NCI-H1694 treated with DMSO at 0.1 percent for 48 hours (cell line): Measurements from ENCODE around the gene TP73.
"Not testable (repeated sequence)": the region's sequence is repeated elsewhere in the genome, so short reads cannot be mapped to it uniquely, and the experiment has no call there.

Source experiments
- DNase-seq: peaks from one replicate; lab custom pipeline; 2025; lab: John Stamatoyannopoulos, UW

The TP73 gene

DNA sequence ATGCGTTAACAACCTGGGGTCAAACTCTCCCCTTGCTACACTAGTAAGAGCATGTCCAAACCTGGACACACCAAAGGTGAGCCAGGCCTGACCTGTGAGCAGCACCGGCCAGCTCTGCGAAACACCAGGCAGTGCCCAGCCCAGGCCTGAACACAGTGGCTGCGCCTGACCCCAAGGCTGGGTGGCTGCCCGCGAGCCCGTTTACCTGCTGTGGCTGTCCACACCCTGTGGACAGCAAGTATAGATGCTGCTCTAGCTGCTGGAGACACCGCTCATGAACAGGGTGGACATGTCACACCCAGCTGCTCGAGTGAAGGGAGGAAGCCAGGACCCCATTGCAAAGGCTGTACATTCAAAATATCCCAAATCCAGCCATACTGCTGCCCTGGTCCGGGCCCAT lies 92.3 kb downstream of the TP73 start:
- DNase-seq: no peak

DNA sequence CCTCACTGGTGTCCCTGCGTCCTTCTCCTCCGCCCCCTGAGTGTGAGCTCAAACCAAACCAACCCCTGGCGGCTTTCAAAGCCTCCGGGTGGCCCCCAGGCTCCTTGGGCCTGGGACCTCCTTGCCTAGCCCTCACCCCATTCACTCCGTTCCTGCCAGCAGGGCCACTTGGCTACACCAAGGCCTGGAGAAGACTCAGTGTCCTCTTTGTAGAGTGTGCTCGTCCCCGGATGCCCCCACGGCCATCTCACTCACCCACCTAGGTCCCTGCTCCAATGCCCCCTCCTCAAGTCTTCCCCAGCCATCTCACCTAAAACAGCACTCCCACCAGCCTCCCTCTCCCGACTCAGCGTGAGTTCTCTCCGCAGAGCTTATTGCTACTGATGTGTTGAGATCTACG lies 92.8 kb downstream of the TP73 start:
- DNase-seq: no peak

DNA sequence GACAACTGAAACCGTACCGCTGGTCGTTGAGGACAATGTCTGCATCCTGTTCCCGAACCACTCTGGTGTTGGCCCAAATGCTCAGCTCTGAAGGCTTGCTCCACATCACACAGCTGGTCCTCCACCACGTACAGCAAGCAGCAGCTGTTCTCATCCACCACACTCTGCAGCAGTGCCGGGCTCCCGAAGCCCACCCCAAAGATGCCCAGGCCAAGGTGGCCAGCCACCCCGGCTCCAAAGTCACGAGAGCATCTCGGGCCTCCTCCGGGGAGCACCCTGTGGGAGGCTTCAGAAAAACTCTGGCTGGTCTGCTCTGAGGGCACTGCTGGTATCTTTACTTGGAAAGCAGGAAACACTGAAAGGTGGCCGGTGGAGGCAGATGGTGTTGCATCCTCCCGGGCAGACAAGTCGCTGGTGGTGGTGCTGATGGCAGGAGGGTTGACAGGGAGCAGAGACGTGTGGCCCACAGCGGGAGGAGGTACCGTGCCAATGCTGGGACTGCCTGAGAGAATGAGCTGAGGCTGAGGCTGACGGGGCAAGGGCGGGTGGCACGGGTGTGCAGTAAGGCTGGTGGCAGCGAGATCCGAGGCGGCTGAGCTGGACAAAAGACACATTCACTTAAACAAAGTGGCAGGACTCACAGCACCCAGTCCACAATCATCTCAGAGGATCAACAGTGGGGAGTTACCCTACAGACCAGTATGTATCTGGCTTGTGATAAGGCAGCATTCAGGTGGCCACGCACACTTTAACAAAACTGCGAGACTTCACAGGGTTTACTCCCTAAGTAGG lies 93.5 kb downstream of the TP73 start:
- no peak for DNase-seq

DNA sequence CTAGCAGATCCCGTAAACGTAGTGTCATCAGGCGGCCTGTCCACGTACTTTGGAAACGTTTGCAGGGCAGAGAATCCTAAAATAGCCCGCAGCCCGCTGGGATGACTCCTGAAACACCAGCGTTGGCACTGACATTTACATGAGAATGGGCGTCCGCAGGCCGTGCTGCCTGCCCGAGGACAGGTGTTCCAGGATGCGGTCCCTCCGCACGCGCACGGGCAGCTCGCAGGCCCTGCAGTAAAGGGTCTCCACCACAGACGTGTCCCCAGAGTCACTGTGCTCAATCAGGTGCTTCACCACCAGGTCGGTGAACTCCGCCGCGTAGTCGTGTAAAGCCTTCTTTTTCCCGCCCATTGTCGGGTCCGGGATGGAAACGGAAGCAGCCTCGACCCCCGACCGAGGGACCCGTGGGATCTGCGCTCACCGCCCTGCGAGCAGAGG lies 94.1 kb downstream of the TP73 start:
- no peak for DNase-seq

DNA sequence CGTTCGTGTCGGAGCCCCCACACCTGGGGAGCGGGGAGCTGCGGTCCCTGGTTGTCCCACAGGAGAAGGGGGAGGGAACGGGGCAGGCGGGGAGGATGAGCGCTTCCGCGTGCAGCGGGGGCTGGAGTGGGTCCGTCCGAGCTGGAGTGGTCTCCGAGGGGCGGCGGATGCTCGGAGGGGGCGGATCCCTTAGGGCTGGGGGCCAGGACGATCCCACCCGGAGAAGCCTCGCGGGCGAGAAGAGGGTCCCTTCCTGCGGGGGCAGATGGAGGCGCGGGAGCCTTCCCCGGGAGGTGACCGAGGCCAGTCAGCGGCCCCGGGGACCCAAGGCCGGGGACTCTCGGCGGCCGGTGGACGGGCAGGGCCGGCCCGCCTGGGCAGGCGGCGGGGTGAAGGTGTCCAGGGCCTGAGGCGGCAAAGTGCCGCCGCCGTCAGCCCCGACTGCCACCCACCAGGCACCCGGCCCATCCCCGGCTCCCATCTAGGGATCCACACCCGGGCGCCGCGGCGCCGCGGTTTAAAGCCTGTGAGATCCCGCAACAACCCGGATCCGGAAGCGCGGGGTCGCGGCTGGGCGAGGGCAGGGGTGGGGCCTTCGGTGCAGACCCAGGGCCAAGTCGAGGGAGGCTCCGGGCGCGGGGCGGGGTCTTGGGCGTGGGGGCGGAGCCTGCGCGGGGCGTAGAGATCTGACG lies 94.7 kb downstream of the TP73 start:
- DNase-seq: peak; percentile 34

DNA sequence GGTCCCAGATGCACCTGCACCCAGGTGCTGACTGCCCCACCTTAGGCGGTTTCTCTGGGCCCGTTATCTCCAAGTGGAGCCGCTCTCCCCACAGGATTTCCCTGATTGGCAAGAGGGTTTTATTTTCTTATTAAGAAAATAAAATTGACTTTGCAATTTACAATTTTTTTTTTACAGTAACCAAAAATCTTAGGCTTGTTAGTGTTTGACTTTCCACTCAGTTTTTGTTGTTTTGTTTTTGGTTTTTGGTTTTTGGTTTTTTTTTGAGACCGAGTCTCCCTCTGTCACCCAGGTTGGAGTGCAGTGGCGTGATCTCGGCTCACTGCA lies 95.2 kb downstream of the TP73 start:
- no peak for DNase-seq

DNA sequence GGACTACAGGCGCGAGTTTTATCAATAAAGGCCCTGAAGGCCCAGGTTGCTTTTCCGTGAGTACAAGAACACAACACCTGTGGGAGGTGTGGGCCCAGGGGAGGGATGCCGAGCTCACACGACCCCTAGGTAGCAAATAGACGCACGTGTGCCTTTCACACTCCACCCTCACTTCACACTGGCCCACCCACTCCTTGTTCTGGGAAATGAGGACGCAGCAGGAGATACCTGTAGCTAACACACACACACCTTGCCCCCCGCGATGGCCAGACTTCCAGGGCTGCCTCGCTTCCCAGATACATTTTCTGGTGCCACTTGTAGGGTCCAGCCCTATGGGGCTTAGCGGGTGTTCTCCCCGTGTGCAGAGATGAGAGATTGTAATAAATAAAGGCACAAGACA lies 95.6 kb downstream of the TP73 start:
- DNase-seq: no peak

DNA sequence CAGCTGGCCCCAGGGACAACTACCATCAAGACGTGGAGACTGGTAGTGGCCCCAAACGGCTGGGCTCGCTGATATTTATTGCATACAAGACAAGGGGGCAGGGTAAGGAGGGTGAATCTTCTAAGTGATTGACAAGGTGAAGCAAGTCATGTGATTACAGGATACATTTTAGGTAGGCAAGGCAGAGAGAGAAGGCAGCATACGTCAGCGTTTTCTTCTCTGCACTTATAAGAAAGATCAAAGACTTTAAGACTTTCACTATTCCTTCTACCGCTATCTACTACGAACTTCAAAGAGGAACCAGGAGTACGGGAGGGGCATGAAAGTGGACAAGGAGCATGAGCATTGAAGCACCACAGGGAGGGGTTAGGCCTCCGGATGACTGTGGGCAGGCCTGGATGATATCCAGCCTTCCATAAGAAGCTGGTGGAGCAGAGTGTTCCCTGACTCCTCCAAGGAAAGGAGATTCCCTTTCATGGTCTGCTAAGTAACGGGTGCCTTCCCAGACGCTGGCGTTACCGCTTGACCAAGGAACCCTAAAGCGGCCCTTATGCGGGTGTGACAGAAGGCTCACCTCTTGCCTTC lies 96.1 kb downstream of the TP73 start:
- not testable (repeated sequence) for DNase-seq

DNA sequence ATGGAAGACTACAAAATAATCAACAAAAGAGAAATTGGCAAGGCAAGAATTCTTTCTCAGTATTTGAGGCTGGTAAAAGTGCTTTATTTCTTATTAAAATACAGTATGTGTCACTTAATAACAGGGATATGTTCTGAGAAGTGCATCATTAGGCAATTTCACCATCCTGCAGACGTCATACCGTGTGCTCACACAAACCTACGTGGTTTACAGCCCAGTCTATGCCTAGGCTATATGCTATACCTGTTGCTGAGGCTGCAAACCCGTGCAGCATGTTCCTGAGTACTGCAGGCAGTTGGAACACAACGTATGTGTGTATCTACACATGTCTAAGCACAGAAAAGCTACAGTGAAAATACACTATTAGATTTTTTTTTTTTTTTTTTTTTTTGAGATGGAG lies 97.2 kb downstream of the TP73 start:
- no peak for DNase-seq

DNA sequence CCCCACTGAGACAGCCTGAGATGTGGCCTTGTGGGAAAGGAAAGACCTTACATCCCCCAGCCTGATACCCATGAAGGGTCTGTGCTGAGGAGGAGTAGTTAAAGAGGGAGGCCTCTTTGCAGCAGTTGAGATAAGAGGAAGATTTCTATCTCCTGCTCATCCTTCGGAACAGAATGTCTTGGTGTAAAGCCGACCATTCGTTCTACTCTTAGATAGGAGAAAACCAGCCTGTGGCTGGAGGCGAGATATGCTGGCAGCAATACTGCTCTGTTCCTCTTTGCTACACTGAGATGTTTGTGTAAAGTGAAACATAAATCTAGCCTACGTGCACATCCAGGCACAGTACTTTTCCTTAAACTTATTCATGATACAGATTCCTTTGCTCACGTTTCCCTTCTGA lies 98.4 kb downstream of the TP73 start:
- no peak for DNase-seq

DNA sequence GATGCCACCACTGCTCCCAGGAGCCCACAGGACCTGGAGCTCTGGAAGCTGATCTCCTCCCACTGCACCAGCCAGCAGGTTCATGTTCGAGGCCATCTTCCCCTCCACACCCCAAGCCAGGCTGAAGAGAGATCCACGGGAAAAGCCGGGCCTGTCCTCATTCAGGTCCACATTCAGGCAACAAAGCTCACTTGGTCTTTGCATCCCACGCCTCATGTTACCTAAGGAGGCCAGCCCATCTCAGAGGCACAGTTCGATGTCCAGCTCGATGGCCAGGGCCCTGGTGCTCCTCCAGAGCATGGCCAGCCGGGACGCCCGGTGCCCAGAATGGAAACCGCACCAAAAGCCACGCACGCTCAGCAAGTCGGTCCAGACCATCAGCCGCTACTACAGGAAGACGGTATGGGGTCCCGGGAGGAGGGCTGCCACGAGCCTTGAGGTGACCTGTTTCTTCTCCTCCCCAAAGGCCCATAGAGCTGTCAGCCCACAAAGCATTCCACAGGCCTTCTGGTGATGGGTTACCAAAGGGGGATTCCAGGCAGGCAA lies 100.2 kb downstream of the TP73 start, which contains the start of gene CCDC27:
CCDC27 (plus strand) TSS at position 51 of the 546 bp plus-strand sequence; CDS start at position 83, 32 bp downstream.
- DNase-seq: no peak

DNA sequence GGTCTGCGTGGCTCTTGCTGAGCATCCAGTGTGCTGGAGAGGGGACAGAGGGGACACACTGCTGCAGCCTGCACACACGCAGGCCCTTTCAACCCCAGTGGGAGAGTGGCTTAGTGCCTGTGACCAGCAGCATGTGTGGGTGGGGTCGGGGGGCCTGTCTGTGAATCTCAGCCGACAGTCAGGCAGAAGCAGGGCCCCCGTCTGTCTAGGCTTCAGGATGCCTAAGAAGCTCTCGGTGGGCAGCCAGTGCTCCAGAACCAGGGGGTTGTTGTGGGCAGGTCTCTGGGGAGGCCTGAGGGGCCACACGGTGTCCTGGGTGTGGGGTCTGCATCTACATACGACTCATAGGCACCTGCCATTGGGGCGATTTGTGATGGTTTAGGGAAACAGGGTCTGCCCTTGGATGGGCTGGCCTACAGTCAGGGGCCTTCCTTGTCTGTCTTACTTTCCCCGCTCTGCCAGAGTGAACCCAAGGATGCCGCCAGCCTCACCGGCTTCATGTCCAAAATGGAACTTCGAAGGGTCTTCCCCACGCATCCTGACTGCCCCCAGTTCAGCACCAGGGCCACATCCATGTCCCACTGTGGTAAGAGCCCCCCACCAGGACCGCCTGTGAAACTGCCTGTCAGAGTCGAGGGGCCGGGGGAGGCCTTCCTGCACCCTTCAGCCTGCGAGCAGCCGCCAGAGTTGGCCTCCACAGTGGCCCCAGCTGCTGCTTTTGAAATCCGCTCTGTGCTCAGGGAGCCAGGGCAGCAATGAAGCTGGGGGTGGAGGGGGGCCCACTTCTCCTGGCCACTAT lies 101.5 kb downstream of the TP73 start:
- DNase-seq: no peak

DNA sequence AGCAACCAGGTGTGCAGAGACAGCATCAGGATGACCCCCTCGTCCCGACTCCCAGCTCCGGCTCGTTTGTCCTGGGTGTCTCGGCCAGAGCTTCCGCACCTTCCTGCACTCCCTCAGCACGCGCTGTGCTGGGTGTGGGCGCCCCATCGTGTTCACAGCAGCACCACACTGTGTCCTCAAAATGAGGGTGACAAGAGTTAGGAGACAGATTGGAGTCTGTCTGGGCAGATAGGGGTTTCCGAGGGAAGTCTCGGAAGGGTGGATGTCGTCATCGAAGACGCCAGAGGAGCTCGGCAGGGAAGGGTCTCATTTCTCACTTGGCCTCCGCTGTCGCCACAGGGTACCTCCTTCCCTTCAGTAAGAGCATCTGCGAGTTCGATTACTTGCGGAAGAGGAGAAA lies 104.1 kb downstream of the TP73 start:
- DNase-seq: no peak

DNA sequence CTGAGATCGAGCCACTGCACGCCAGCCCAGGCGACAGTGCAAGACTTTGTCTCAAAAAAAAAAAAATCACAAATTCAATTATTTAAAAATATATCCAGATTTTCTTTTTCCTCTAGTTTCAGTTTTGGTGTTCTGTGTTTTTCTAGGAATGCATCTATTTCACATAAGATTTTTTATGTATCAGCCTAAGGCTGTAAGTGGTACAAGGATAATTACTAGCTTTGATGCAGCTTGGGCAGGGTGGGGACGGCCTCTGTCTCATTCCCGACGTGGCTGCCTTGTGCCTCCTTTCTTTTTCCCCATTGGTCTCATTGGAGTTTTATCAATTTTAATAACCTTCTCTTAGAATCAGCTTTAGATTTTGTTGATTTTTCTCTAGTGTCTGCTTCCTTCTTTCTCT lies 106.8 kb downstream of the TP73 start:
- DNase-seq: no peak

DNA sequence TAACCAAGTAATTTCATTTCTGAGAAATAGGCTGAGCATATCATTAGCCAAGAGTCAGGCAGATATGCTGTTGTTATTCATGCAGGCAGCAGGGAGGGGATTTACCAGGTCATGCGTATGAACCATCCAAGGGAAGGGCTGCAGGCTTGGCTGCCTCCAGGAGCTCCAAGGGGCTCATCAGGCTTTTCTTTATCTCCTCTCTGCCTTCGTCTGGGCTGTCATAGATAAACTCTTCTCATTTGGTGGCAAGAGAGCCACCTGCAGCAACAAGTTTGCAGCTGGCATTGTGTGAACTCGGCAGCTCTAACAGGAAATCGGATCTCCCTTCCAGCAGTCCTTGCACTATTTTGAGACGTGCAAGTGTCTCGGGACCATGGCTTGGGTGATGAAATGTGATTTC lies 107.5 kb downstream of the TP73 start:
- no peak for DNase-seq

DNA sequence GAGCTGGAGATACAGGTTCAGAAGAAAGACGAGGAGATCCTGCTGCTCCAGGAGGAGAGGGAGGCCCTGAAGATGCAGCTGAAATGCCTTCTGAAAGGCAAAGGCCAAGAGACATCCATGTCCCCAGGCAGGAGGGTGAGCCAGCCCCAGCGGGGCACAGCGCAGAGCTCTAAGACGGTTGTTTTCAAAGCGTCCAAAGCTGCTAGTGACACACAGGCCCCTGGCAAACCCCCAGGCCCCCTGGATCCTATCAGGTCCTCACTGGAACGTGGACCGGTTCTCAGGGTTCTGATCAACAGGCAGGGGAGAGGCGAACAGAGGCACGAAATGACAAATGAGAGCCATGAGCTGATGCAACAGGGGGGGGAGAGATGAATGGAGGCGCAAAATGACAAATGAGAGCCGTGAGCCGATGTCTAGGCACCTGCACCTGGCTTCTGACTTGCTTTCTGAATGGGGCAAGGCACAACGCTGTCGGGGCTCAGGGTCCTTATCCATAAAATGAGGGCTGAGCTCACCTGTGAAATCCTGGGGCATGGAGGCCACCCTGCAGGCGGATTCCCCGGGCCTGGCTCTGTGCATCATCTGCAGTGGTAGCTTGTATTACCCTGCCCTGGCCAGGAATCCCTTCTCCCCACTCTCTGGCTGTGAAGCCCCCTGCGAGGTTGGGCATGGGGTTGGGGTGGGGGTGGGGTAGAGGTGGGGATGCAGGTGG lies 109.1 kb downstream of the TP73 start:
- no peak for DNase-seq

DNA sequence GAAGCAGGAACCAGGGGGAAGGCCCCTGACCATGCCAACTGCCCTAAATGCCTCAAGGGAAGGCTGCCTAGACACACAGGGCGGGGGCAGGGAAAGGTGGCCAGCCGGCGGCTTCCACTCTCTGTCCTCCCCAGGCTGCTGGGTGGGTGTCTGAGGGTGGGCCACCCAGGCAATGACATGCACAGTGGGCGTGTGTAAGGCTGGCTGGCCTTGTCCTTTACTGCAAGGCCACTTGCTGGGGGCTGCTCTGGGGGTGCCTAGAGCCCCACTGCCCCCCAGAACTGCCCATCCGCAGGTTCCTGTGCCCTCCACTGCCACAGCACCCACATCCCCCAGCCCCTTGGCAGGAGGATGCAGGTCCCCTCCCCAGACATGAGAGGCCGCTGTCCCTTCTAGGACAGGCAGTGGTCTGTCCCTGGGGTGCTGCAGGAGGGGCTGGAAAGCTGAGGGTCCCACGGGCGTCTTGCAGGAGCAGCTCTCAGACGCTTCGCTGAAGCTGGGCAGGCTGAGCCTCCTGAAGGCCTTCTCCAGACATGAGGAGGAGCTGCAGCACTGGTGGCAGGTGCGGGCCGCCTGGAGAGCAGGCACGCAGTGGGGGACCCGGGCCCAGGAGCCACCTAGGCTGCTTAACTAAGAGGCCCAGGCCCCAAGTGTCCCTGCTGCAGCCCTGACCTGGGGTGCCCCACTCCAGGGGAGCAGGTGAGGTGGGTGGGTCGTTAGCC lies 110.0 kb downstream of the TP73 start:
- DNase-seq: no peak

DNA sequence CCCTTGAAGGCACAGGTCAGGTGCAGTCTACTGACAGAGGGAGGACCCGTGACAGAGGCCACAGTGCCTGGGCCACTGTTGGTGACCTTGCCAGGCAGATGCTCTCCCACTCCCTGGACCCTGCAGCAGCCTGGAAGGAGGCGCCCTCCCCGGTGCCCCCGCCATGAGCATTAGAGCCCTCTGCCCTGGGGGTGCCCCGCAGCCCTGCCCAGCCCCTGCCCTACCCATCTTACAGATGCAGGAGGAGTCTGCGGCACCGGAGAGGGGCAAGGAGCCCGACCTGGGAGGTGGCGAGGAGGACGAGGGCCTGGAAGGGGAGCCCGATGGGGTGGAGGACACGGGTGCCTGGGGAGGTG lies 110.5 kb downstream of the TP73 start:
- DNase-seq: no peak

DNA sequence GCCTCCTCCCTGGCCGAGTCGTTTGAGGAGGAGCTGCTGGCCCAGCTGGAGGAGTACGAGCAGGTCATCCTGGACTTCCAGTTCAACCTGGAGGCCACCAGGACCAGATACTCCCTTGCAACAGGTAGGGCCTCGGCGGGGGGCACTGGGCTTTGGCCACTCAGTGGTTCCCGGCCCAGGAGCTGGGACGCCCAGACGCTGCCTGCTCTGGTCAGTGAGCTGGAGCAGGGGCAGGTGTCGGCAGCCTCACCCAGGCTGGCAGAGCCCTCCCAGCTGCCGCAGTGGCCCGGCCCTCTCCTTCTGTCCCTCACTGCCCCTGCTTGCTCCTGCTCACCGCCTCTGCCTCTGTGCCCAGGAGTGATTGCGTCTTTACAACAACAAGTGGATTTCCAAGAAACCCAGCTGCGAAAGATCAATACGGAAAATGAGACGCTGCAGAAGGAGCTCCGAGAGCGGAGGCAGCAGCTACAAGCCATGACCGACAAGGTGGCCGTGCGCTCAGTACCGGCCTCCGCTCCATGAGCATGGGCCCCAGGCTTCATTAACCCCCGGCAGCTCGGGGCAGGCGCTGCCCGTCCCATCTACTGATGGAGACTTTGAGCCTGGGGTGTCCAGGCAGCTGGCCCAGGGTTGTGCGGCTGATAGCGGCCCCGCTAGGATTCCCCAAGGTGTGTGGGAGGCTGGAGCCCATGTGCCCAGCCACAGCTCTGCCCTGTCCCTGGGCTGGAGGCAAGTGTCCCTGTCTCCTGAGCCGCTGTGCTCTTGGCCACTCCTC lies 111.2 kb downstream of the TP73 start:
- no peak for DNase-seq

DNA sequence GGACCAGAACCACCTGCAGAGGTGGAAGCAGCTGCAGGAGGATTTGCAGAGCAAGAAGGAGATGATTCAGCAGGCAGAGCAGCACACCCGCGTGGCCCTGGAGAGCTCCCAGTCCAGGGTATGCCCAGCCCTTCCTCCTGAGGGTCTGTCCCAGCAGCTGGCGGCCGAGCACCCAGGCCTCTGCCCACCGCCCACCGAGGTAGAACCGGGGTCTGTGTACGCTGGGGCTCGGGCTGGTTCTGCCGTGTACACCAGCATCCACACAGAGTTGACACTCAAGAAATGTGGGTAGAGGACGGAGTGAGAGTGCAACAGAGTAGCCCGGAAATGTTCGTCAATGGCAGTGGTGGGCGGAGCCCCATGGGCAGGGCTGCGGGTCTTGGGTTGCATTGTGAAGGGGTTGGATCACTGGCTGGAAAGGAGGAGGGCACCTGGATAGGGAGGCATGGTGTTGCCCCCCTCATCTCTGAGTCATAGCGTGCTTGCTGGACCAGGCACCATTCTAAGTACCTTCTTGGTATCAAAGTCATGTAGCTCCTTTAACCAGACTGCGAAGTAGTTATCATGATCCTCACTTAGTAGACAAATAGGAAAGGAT lies 115.1 kb downstream of the TP73 start:
- no peak for DNase-seq
